ENCODE results near the gene PTCRA.

DNA sequence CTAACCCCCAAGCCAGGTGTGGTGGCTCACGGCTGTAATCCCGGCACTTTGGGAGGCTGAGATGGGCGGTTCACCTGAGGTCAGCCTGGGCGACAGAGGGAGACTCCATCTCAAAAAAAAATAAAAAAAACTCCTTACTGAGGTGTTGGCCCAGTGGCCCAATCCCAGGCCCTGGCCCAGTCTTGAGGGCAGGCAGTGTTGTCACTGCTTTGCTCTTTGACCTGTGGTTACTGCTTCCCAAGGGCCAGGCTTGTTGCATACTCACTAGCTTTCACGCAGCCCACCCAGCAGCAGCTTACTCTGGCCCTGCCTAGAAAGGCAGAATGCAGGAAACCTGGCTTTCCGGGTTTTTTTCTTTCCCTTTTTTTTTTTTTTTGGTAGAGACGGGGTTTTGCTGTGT, 26.6 kb downstream of the PTCRA start:
- TF ChIP-seq, protein P1, sequence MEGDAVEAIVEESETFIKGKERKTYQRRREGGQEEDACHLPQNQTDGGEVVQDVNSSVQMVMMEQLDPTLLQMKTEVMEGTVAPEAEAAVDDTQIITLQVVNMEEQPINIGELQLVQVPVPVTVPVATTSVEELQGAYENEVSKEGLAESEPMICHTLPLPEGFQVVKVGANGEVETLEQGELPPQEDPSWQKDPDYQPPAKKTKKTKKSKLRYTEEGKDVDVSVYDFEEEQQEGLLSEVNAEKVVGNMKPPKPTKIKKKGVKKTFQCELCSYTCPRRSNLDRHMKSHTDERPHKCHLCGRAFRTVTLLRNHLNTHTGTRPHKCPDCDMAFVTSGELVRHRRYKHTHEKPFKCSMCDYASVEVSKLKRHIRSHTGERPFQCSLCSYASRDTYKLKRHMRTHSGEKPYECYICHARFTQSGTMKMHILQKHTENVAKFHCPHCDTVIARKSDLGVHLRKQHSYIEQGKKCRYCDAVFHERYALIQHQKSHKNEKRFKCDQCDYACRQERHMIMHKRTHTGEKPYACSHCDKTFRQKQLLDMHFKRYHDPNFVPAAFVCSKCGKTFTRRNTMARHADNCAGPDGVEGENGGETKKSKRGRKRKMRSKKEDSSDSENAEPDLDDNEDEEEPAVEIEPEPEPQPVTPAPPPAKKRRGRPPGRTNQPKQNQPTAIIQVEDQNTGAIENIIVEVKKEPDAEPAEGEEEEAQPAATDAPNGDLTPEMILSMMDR (conservative IDR thresholded peaks at IDR 0.05; ENCODE audit: low read length), result no peak
- TF ChIP-seq EZH2phosphoT487 (IDR thresholded peaks at IDR 0.05; ENCODE audit: borderline replicate concordance), result no peak

Data from Loucy (cell line).